ENCODE measurements around the gene ACAN. TPM values are rescaled to one million over a fixed set of nuclear protein-coding genes. Genes with fewer than 3 reads are reported as not detected.

The ACAN gene
- total and polyA plus RNA-seq, 4 donors: 12.9 to 312 (median 34.7) TPM

DNA sequence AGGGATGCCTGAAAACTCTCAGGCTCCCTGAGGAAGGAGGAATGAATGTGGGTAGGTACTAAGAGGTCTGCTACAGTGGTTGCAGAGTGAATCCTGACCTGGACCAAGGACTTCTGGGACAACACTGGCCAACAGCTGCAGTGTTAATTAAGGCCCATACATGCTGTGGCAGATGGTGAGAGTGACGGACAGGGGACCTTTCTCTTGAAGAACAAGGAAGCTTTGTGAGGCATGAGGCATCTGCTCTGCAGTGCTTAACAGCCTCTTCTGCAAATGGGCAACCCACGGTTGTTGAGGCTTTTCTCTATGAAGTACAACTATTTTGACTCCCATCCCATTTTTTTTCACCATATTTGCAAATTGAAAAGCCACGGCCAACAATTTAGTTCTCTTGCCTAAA, 26.6 kb upstream of the ACAN start:
- Histone ChIP-seq H3K4me3 (ENCODE audit: low read length in 2 of 2) (no peak overlapping the region), H3K36me3 (ENCODE audit: control insufficient read depth in 1 of 2, insufficient read depth in 2 of 2, low read length in 1 of 2) (peaks cover 0 to 1% of the 10 kb centered on the region in 2 donors), H3K4me1 (ENCODE audit: control insufficient read depth in 1 of 2, insufficient read depth in 2 of 2, low read length in 2 of 2) (no peaks in the 10 kb centered on the region), H3K27me3 (ENCODE audit: control insufficient read depth in 1 of 2, insufficient read depth in 2 of 2, low read length in 1 of 2) (peaks cover 0 to 2% of the 10 kb centered on the region in 2 donors), H3K27ac (ENCODE audit: low read depth in 1 of 2, low read length in 2 of 2) (no peak overlapping the region), H3K9me3 (ENCODE audit: control insufficient read depth, low read length) (peaks cover 5% of the 10 kb centered on the region)
- ATAC-seq (ENCODE audit: low FRiP score) (no peak), DNase-seq (no peak)
- WGBS, 2 donors: 25 to 33% methylated on average over 3 of the region's 3 CpGs
- intact Hi-C loops (cut with DNase I): no loop called here

DNA sequence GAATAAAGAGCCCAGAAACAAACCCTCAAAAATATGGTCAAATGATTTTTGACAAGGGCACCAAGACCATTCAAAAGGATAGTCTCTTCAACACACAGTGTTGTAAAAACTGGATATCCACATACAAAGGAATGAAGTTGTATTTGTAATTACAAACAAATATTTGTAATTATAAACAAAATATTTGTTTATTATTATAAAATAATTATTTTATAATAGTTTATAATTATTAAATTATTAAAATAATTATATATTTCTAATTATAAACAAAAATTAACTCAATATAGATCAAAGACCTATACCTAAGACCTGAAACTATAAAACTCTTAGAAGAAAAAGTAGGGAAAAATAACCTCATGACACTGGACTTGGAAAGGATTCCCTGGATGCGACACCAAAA, 23.3 kb upstream of the ACAN start:
- intact Hi-C loops (cut with DNase I): no loop called here
- no peak for ATAC-seq (ENCODE audit: low FRiP score)
- WGBS, 2 donors: 96 to 98% methylated on average over 1 of the region's 1 CpG
- Histone ChIP-seq H3K9me3 (ENCODE audit: control insufficient read depth, low read length) (peaks cover 5% of the 10 kb centered on the region), H3K4me1 (ENCODE audit: control insufficient read depth in 1 of 2, insufficient read depth in 2 of 2, low read length in 2 of 2) (no peaks in the 10 kb centered on the region), H3K36me3 (ENCODE audit: control insufficient read depth in 1 of 2, insufficient read depth in 2 of 2, low read length in 1 of 2) (peaks cover 0 to 1% of the 10 kb centered on the region in 2 donors), H3K27me3 (ENCODE audit: control insufficient read depth in 1 of 2, insufficient read depth in 2 of 2, low read length in 1 of 2) (peaks cover 0 to 2% of the 10 kb centered on the region in 2 donors), H3K4me3 (ENCODE audit: low read length in 2 of 2) (no peak overlapping the region), H3K27ac (ENCODE audit: low read depth in 1 of 2, low read length in 2 of 2) (no peak overlapping the region)
- DNase-seq: no peak

- H3K4me3 ChIP-seq (ENCODE audit: low read length in 2 of 2): no peak overlapping the region
- no peaks in the 10 kb centered on the region for H3K27me3 ChIP-seq (ENCODE audit: control insufficient read depth in 1 of 2, insufficient read depth in 2 of 2, low read length in 1 of 2)
- intact Hi-C loops (cut with DNase I): no loop called here
- H3K36me3 ChIP-seq (ENCODE audit: control insufficient read depth in 1 of 2, insufficient read depth in 2 of 2, low read length in 1 of 2): no peaks in the 10 kb centered on the region
- ATAC-seq (ENCODE audit: low FRiP score) (no peak), DNase-seq (no peak)
- WGBS, 2 donors: 88 to 94% methylated on average over 8 of the region's 8 CpGs
- H3K27ac ChIP-seq (ENCODE audit: low read depth in 1 of 2, low read length in 2 of 2): no peak overlapping the region
- H3K9me3 ChIP-seq (ENCODE audit: control insufficient read depth, low read length): no peaks in the 10 kb centered on the region
- H3K4me1 ChIP-seq (ENCODE audit: control insufficient read depth in 1 of 2, insufficient read depth in 2 of 2, low read length in 2 of 2): no peaks in the 10 kb centered on the region
These were observed 20.8 kb upstream of the ACAN start for GRCh38 chr15:88782465-88782864.

DNA sequence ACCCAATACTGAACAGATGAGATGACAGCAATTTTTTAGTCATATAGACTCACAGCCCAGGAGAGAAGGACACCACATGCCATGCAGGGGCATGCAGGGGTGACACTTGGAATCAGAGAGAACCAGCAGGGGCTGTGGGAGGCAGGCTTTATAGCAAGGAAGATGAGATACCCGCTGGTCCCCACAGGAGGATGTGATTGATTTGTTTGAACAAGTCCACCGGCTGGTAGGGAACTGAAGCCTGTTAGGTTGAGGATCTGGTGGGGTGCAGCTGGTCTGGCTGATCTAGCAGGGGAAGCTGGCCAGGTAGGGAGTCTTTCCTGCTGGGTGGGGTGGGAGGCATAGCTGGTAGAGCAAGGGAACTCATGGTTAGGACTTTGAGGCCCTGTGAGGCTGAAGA, 18.0 kb upstream of the ACAN start:
- intact Hi-C loops (cut with DNase I): no loop called here
- Histone ChIP-seq H3K27ac (ENCODE audit: low read depth in 1 of 2, low read length in 2 of 2) (no peak overlapping the region), H3K4me3 (ENCODE audit: low read length in 2 of 2) (no peak overlapping the region), H3K36me3 (ENCODE audit: control insufficient read depth in 1 of 2, insufficient read depth in 2 of 2, low read length in 1 of 2) (no peaks in the 10 kb centered on the region), H3K4me1 (ENCODE audit: control insufficient read depth in 1 of 2, insufficient read depth in 2 of 2, low read length in 2 of 2) (no peaks in the 10 kb centered on the region), H3K9me3 (ENCODE audit: control insufficient read depth, low read length) (no peaks in the 10 kb centered on the region), H3K27me3 (ENCODE audit: control insufficient read depth in 1 of 2, insufficient read depth in 2 of 2, low read length in 1 of 2) (no peaks in the 10 kb centered on the region)
- DNase-seq (no peak), ATAC-seq (ENCODE audit: low FRiP score) (no peak)
- 87 to 91% methylated on average over 2 of the region's 2 CpGs for WGBS, 2 donors

- no peak for DNase-seq
- Histone ChIP-seq H3K27me3 (ENCODE audit: control insufficient read depth in 1 of 2, insufficient read depth in 2 of 2, low read length in 1 of 2) (no peaks in the 10 kb centered on the region), H3K27ac (ENCODE audit: low read depth in 1 of 2, low read length in 2 of 2) (no peak overlapping the region), H3K4me3 (ENCODE audit: low read length in 2 of 2) (no peak overlapping the region), H3K36me3 (ENCODE audit: control insufficient read depth in 1 of 2, insufficient read depth in 2 of 2, low read length in 1 of 2) (no peaks in the 10 kb centered on the region), H3K4me1 (ENCODE audit: control insufficient read depth in 1 of 2, insufficient read depth in 2 of 2, low read length in 2 of 2) (peaks cover 0 to 1% of the 10 kb centered on the region in 2 donors), H3K9me3 (ENCODE audit: control insufficient read depth, low read length) (no peaks in the 10 kb centered on the region)
- no peak for ATAC-seq (ENCODE audit: low FRiP score)
- 88 to 92% methylated on average over 3 of the region's 3 CpGs for WGBS, 2 donors
- intact Hi-C loops (cut with DNase I): no loop called here
These were observed 15.2 kb upstream of the ACAN start for GRCh38 chr15:88788036-88788435.

- ATAC-seq (ENCODE audit: low FRiP score) (no peak), DNase-seq (no peak)
- H3K4me3 ChIP-seq (ENCODE audit: low read length in 2 of 2): no peak overlapping the region
- H3K36me3 ChIP-seq (ENCODE audit: control insufficient read depth in 1 of 2, insufficient read depth in 2 of 2, low read length in 1 of 2): no peaks in the 10 kb centered on the region
- no peak overlapping the region for H3K27ac ChIP-seq (ENCODE audit: low read depth in 1 of 2, low read length in 2 of 2)
- intact Hi-C loops (cut with DNase I): no loop called here
- H3K27me3 ChIP-seq (ENCODE audit: control insufficient read depth in 1 of 2, insufficient read depth in 2 of 2, low read length in 1 of 2): no peaks in the 10 kb centered on the region
- peaks cover 0 to 1% of the 10 kb centered on the region in 2 donors for H3K4me1 ChIP-seq (ENCODE audit: control insufficient read depth in 1 of 2, insufficient read depth in 2 of 2, low read length in 2 of 2)
- no peaks in the 10 kb centered on the region for H3K9me3 ChIP-seq (ENCODE audit: control insufficient read depth, low read length)
These were observed 14.4 kb upstream of the ACAN start for GRCh38 chr15:88788816-88789215.

DNA sequence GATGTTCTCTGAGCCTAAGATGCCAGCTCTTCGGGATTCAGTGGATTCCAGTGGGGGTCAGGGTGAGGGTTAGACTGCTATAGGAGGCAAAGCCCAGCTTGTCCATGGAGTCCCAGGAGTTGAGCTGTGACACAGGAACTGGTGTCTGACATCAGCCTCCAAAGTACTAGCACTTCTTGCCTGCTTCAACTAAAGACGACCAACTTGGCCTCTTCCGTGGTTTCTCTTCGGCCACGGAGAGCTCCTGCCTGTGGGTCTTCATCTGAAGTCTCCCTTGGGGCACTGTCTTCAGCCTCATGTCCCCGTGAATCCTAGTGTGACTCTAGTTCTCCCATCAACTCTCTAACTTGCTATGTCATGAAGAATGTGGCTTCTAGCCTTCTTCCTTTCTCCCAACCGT, 12.8 kb upstream of the ACAN start:
- Histone ChIP-seq H3K4me3 (ENCODE audit: low read length in 2 of 2) (no peak overlapping the region), H3K27me3 (ENCODE audit: control insufficient read depth in 1 of 2, insufficient read depth in 2 of 2, low read length in 1 of 2) (no peaks in the 10 kb centered on the region), H3K36me3 (ENCODE audit: control insufficient read depth in 1 of 2, insufficient read depth in 2 of 2, low read length in 1 of 2) (no peaks in the 10 kb centered on the region), H3K4me1 (ENCODE audit: control insufficient read depth in 1 of 2, insufficient read depth in 2 of 2, low read length in 2 of 2) (peaks cover 0 to 1% of the 10 kb centered on the region in 2 donors), H3K9me3 (ENCODE audit: control insufficient read depth, low read length) (no peaks in the 10 kb centered on the region), H3K27ac (ENCODE audit: low read depth in 1 of 2, low read length in 2 of 2) (no peak overlapping the region)
- 91 to 94% methylated on average over 7 of the region's 7 CpGs for WGBS, 2 donors
- intact Hi-C loops (cut with DNase I): no loop called here
- ATAC-seq (ENCODE audit: low FRiP score) (no peak), DNase-seq (no peak)

DNA sequence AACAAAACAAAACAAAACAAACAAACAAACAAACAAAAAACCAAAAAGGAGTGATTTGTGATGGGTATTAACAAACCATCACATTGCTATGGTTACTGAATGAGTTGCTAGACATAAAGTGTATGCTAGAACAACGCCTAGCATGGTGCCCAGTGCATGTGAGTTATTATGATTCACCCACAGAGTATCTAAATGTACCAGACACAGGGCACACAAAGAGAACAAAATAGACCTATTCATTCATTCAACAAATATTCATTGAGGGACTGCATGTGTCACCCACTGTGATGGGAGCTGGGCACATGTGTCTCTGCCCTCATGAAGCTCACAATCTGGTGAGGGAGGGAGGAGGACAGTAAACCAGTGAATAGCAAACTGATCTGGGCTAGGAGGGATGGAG, 11.6 kb upstream of the ACAN start:
- no peaks in the 10 kb centered on the region for H3K36me3 ChIP-seq (ENCODE audit: control insufficient read depth in 1 of 2, insufficient read depth in 2 of 2, low read length in 1 of 2)
- 73 to 93% methylated on average over 1 of the region's 1 CpG for whole genome bisulfite sequencing, 2 donors
- no peaks in the 10 kb centered on the region for H3K27me3 ChIP-seq (ENCODE audit: control insufficient read depth in 1 of 2, insufficient read depth in 2 of 2, low read length in 1 of 2)
- ATAC-seq (ENCODE audit: low FRiP score): no peak
- H3K4me3 ChIP-seq (ENCODE audit: low read length in 2 of 2): no peak overlapping the region
- intact Hi-C loops (cut with DNase I): no loop called here
- H3K9me3 ChIP-seq (ENCODE audit: control insufficient read depth, low read length): no peaks in the 10 kb centered on the region
- DNase-seq: no peak
- H3K27ac ChIP-seq (ENCODE audit: low read depth in 1 of 2, low read length in 2 of 2): no peak overlapping the region
- peaks cover 0 to 1% of the 10 kb centered on the region in 2 donors for H3K4me1 ChIP-seq (ENCODE audit: control insufficient read depth in 1 of 2, insufficient read depth in 2 of 2, low read length in 2 of 2)

DNA sequence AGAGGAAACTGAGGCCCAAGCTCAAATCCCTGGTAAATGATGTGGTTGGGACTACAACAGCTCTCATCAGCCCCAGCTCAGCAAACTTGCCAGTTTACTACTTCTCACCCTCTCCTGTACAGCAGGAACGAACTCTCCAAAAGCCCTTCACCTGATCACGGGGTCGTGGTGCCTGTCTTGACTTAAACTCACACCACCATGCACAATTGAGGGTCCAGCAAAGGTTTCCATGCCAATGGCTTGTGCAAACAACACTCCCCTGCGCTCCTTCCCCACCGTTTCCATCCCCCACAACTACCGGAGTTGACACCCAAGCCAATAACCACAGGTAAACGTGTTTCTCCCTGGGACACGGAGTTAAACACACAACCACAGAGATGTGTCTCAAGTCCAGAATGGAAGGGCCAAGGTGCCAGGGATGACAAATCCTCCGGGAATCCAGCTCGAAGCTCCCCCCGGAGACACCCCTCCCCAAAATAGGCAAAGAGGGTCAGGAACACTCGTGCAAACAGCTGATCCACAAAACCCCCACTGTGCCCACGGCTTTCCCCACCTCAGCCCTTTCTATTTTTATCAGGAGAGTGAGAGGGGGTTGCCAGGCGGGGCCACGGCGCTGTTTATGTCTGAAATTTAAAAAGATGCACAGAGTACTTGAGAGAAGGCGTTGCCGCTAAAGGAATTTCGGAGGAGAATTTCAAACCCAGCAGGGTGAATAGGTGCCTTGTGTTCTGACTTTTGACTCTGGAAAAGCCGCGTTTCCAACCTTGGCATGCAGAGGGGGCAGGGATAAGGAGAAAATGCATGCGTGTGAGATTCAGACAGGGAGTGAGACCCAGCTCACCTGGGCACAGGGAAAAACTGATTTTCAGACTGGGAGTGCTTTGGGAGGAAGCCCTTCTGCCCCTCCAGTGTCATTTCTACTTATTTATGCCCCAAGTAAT, 10.6 kb upstream of the ACAN start:
- H3K27ac ChIP-seq (ENCODE audit: low read depth in 1 of 2, low read length in 2 of 2): no peak overlapping the region
- DNase-seq: no peak
- intact Hi-C loops (cut with DNase I): no loop called here
- no peak for ATAC-seq (ENCODE audit: low FRiP score)
- H3K36me3 ChIP-seq (ENCODE audit: control insufficient read depth in 1 of 2, insufficient read depth in 2 of 2, low read length in 1 of 2): no peaks in the 10 kb centered on the region
- 39 to 45% methylated on average over 22 of the region's 22 CpGs for WGBS, 2 donors
- H3K27me3 ChIP-seq (ENCODE audit: control insufficient read depth in 1 of 2, insufficient read depth in 2 of 2, low read length in 1 of 2): no peaks in the 10 kb centered on the region
- H3K9me3 ChIP-seq (ENCODE audit: control insufficient read depth, low read length): no peaks in the 10 kb centered on the region
- H3K4me1 ChIP-seq (ENCODE audit: control insufficient read depth in 1 of 2, insufficient read depth in 2 of 2, low read length in 2 of 2): peaks cover 0 to 1% of the 10 kb centered on the region in 2 donors
- no peak overlapping the region for H3K4me3 ChIP-seq (ENCODE audit: low read length in 2 of 2)
